Muscle layer of colon (tissue), 2 donors: ENCODE results near the gene HMCES.
"Not testable (repeated sequence)": the region's sequence is repeated elsewhere in the genome, so short reads cannot be mapped to it uniquely, and the experiment has no call there.

ENCODE experiments used
- H3K27ac ChIP-seq: one replicate; pipeline ENCODE4 v1.7.0; 2013; ENCODE audit warnings: low read depth, mild to moderate bottlenecking, low read length, moderate library complexity
- H3K27me3 ChIP-seq, 2 donors: one replicate each; pipeline ENCODE4 v1.7.0; 2013; ENCODE audit warnings: low read length in 2 of 2, mild to moderate bottlenecking in 2 of 2; ENCODE audit not compliant: insufficient read depth in 2 of 2, control insufficient read depth in 1 of 2
- H3K36me3 ChIP-seq: one replicate; pipeline ENCODE4 v1.7.0; 2013; ENCODE audit warnings: mild to moderate bottlenecking, low read length; ENCODE audit not compliant: insufficient read depth
- H3K4me1 ChIP-seq: one replicate; pipeline ENCODE4 v1.7.0; 2013; ENCODE audit warnings: mild to moderate bottlenecking, low read length; ENCODE audit not compliant: insufficient read depth
- H3K4me3 ChIP-seq, 2 donors: one replicate each; pipeline ENCODE4 v1.7.0; 2013; ENCODE audit warnings: low read length in 2 of 2, low read depth in 1 of 2, mild to moderate bottlenecking in 1 of 2, moderate library complexity in 1 of 2
- H3K9ac ChIP-seq: one replicate; pipeline ENCODE4 v1.7.0; 2013; ENCODE audit warnings: low read length
- H3K9me3 ChIP-seq: one replicate; pipeline ENCODE4 v1.7.0; 2013; ENCODE audit warnings: mild to moderate bottlenecking, low read length
- donor health status: abdominal sarcoma.
- donor health status: Adenocarcinoma of cecum.

HMCES gene

DNA sequence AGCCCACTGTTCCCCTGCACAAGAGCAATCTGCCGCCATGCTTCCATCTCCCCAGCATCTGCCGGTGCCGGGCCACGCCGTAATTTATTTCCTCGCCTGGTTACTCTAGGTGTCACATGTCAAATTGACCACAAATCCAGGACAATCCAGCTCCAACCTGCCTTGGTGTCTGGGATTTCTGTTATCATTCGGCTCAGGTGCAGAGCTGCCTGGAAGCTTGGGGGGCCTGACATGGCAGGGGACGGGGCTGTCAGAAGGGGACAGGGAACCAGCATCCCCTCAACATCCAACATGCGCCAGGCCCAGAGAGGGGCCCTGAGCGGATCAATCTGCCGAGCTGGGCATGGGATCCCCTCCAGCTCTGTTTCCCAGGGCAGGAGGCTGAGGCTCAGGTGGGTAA, 47.9 kb downstream of the HMCES start:
- H3K4me1 ChIP-seq = no peaks in the 10 kb centered on the region
- H3K27ac ChIP-seq = no peak overlapping the region
- H3K36me3 ChIP-seq = no peaks in the 10 kb centered on the region
- no peak overlapping the region for H3K4me3 ChIP-seq
- H3K9ac ChIP-seq = no peak overlapping the region
- H3K27me3 ChIP-seq = no peaks in the 10 kb centered on the region
- no peaks in the 10 kb centered on the region for H3K9me3 ChIP-seq

DNA sequence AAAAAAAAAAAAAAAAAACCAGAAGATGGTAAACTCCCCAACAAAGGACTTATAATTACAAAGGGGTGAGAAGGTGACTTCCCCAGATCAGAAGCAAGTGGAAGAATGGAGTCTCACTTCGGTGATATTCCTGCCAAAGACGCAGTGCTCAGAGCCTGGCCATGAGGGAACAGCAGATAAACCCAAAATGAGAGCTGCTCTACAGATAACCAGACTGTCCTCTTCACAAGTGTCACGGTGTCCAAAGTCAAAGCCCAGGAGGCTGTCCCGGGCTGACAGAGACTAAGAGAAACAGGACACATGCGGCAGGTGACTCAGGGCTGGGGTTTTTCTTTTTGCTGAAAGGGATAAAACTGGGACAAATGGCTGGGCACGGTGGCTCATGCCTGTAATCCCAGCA, 48.8 kb downstream of the HMCES start:
- H3K9ac ChIP-seq = no peak overlapping the region
- H3K36me3 ChIP-seq = no peaks in the 10 kb centered on the region
- H3K27me3 ChIP-seq = no peaks in the 10 kb centered on the region
- no peaks in the 10 kb centered on the region for H3K9me3 ChIP-seq
- no peak overlapping the region for H3K4me3 ChIP-seq
- no peaks in the 10 kb centered on the region for H3K4me1 ChIP-seq
- H3K27ac ChIP-seq = no peak overlapping the region

DNA sequence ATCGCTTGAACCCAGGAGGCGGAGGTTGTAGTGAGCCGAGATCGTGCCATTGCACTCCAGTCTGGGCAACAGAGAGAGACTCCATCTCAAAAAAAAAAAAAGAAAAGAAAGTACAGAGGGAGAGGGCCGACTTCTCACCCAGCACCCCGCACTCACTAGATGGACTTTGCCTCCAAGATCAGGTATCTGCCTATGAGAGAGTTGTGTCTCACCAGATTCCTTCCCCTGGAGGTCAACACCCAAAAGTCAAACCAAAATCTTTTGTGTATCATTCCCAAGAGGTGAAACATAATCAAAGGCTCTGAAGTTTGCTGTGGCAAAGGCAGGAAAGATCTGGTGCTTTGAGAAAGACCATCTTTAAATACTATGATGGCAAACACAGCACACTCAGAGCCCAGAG, 51.2 kb downstream of the HMCES start:
- no peak overlapping the region for H3K9ac ChIP-seq
- H3K4me3 ChIP-seq = no peak overlapping the region

DNA sequence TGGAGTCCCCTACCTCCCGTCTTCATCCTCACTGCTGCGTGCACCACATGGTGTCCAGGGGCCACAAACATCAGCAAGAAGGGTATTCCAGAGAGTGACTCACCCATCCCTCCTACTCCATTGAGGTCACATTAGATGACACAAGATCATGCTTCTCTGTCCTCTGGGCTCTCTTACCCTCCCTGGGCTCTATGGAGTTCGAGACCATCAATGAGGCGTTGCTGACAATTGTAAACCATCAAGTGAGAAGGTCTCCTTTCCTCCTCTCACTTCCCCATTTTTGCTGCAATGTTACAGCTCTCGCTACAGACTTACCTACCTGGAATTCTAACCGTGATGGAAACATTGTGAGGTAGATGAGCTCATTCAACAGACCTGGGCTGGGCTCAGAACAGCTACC, 51.7 kb downstream of the HMCES start:
- H3K4me3 ChIP-seq = no peak overlapping the region
- no peak overlapping the region for H3K27ac ChIP-seq
- no peak overlapping the region for H3K9ac ChIP-seq
- peaks cover 0 to 4% of the 10 kb centered on the region in 2 donors for H3K27me3 ChIP-seq
- H3K4me1 ChIP-seq = no peaks in the 10 kb centered on the region
- H3K36me3 ChIP-seq = no peaks in the 10 kb centered on the region
- H3K9me3 ChIP-seq = no peaks in the 10 kb centered on the region

More for the DNA sequence above, 51.2 kb downstream of the HMCES start:
- Histone ChIP-seq H3K36me3 (no peaks in the 10 kb centered on the region), H3K27me3 (peaks cover 0 to 4% of the 10 kb centered on the region in 2 donors), H3K9me3 (no peaks in the 10 kb centered on the region), H3K27ac (no peak overlapping the region), H3K4me1 (no peaks in the 10 kb centered on the region)

DNA sequence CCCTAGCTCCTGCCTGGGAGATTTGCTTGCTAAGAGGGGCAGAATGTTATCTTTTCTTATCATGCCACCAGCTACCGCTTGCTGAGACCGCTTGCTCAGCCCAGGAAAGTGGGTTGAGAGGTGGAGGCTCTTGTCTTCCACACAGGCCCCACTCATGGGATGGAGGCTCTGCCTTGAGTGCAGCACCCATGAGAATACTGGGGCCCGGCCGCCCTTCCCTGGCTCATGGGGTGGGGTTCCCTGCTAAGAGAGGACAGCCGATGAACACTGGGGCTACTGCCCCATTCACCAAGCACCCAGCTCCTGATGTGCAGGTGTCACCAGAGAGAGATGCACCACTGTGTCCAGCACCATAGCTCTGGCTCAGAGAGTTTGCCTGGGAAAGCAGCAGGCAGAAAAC, 55.2 kb downstream of the HMCES start:
- Histone ChIP-seq H3K27me3 (peaks cover 0 to 4% of the 10 kb centered on the region in 2 donors), H3K36me3 (no peaks in the 10 kb centered on the region), H3K4me1 (no peaks in the 10 kb centered on the region), H3K9me3 (no peaks in the 10 kb centered on the region), H3K4me3 (no peak overlapping the region), H3K27ac (no peak overlapping the region), H3K9ac (no peak overlapping the region)

DNA sequence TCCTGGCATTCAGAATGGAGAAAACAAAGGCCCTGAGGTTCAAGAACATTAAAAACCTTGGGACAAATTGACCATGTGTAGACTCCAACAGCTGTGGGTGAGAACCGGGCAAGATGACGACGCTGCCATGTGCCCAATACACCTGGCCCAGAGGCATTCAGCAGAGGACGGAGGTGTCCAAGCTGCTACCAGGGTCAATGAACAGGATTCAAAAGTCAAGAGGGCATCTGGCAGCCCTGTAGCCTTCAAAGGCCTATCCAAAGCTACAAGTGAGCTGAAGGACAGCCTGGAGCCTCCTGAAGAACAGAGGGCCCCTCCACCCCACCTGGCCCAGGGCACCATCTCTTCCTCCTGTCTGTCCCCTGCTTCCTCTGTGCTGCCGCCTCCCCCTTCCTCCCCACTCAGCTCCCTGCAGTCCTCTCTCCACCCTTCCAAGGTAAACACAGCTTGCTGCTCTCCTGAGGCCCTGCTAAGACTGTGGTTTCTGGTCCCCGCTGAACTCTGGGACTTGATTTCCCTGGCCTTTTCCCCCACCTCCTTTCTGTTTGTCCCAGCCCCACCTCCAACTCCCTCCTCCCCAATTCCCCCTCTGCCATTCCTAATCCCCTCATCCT, 57.5 kb downstream of the HMCES start:
- no peak overlapping the region for H3K4me3 ChIP-seq
- H3K4me1 ChIP-seq = no peaks in the 10 kb centered on the region
- no peak overlapping the region for H3K9ac ChIP-seq
- no peaks in the 10 kb centered on the region for H3K36me3 ChIP-seq
- H3K9me3 ChIP-seq = no peaks in the 10 kb centered on the region
- peaks cover 0 to 4% of the 10 kb centered on the region in 2 donors for H3K27me3 ChIP-seq
- H3K27ac ChIP-seq = no peak overlapping the region

DNA sequence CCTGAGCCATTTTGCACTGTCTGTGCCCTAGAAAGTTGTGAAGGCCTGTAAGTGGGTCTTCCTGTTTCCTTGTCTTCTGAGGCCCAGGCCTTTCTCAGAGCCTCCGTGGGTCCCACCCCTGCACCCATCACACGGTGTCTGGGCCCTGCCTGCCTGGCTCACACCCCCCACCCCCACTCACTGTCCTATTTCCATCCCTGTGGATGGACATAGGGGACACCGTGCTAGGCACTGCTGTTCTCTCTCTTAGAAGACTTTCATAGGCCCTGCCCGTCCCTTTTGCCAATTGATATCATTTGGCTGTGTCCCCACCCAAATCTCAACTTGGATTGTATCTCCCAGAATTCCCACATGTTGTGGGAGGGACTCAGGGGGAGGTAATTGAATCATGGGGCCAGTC, 59.0 kb downstream of the HMCES start:
- H3K9ac ChIP-seq, H3K27ac ChIP-seq, H3K27me3 ChIP-seq, H3K9me3 ChIP-seq, H3K36me3 ChIP-seq, H3K4me1 ChIP-seq, H3K4me3 ChIP-seq: not testable (repeated sequence)

DNA sequence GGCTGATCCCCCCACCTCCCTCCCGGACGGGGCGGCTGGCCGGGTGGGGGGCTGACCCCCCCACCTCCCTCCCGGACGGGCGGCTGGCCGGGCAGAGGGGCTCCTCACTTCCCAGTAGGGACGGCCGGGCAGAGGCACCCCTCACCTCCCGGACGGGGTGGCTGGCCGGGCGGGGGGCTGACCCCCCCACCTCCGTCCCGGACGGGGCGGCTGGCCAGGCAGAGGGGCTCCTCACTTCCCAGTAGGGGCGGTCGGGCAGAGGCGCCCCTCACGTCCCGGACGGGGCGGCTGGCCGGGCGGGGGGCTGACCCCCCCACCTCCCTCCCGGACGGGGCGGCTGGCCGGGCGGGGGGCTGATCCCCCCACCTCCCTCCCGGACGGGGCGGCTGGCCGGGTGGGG, 60.5 kb downstream of the HMCES start:
- not testable (repeated sequence) for H3K4me3 ChIP-seq, H3K9me3 ChIP-seq, H3K27ac ChIP-seq, H3K4me1 ChIP-seq, H3K9ac ChIP-seq, H3K27me3 ChIP-seq, H3K36me3 ChIP-seq

DNA sequence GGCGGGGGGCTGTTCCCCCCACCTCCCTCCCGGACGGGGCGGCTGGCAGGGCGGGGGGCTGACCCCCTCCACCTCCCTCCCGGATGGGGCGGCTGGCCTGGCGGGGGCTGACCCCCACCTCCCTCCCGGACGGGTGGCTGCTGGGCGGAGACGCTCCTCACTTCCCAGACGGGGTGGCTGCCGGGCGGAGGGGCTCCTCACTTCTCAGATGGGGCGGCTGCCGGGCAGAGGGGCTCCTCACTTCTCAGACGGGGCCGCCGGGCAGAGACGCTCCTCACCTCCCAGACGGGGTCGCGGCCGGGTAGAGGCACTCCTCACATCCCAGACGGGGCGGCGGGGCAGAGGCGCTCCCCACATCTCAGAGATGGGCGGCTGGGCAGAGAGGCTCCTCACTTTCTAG, 61.2 kb downstream of the HMCES start:
- peaks cover 0 to 12% of the 10 kb centered on the region in 2 donors for H3K27me3 ChIP-seq
- H3K4me3 ChIP-seq, H3K27ac ChIP-seq, H3K9me3 ChIP-seq, H3K36me3 ChIP-seq, H3K9ac ChIP-seq, H3K4me1 ChIP-seq: not testable (repeated sequence)

DNA sequence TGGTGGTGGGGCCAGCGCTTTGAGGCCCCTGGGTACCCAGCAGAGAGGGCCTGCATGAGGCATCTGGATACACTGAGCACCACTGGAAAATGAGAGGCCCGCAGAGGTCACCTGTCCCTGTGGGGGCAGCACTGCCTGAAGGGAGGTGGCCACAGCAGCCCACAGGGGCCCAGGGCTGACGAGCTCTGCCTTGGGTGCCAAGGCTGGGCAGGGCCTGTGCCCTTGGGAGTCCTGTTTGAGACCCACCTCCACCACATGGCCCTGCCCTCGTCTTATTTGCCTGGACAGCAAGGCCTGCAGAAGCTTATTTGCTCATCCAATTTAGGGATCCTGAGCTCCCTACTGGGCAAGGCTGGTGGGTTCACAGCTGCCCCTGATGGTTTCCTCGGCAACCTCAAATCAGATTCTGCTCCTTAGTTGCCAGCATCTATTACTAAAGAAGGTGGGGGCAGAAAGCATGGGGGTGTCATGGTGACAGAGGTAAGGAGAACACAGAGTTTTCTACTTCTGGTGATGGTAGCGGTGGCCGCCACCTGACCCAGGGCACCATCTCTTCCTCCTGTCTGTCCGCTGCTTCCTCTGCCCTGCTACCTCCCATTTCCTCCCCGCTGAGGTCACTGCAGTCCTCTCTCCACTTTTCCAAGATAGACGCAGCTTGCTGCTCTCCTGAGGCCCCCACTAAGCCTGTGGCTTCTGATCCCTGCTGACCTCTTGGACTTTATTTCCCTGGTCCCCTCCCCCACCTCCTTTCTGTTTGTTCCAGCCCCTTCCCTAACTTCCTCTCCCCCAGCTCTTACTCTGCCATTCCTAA, 62.9 kb downstream of the HMCES start:
- no peak overlapping the region for H3K27ac ChIP-seq
- no peak overlapping the region for H3K9ac ChIP-seq
- H3K9me3 ChIP-seq = no peaks in the 10 kb centered on the region
- H3K4me1 ChIP-seq = no peaks in the 10 kb centered on the region
- peaks cover 0 to 12% of the 10 kb centered on the region in 2 donors for H3K27me3 ChIP-seq
- no peaks in the 10 kb centered on the region for H3K36me3 ChIP-seq
- H3K4me3 ChIP-seq = no peak overlapping the region

DNA sequence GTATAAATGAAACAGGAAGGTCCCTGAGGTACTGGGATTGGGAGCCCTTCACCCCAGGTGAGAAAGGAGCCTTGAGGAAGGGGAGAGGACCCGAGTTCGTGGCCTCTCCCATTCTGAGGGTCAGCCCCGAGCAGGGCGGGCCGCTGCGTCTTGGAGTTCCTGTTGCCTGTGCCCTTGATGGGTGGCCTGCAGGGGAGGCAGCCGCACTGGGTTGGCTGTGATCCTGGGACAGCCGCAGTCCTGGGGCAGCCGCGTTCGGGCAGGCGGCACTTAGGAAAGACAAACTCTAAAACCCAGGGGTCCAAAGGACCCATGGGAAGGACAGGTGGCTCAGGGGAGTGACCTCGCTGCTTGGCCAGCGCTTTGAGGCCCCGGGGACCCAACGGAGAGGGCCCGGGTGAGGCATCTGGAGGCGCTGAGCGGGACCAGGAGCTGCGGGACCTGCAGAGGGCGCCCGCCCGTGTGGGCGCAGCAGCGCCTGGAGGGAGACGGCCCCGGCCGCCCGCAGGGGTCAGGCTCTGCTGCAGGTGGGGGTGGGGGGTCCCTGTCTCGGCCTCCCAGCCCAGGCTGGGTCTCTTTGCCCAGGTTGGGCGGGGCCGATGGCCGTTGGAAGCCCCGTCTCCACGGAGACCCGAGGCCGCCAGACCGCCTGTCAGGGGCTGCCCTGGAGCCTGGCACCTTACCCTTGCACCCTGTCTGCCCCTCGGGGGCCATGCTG, 65.1 kb downstream of the HMCES start:
- no peaks in the 10 kb centered on the region for H3K4me1 ChIP-seq
- peaks cover 0 to 12% of the 10 kb centered on the region in 2 donors for H3K27me3 ChIP-seq
- no peaks in the 10 kb centered on the region for H3K9me3 ChIP-seq
- no peak overlapping the region for H3K27ac ChIP-seq
- no peaks in the 10 kb centered on the region for H3K36me3 ChIP-seq
- peak overlapping the region in 1 of 2 donors; percentile 14 for H3K4me3 ChIP-seq
- no peak overlapping the region for H3K9ac ChIP-seq
